Measurements from ENCODE around the gene NR3C2. TPM values are rescaled to one million over a fixed set of nuclear protein-coding genes. Genes with fewer than 3 reads are reported as not detected.
A peak's percentile ranks its signal among the peaks of the same experiment; 100 is the strongest.

Gene NR3C2
- total RNA-seq, result under 1 TPM; 0.44 to 0.82 TPM
- 0.25 TPM for polyA plus RNA-seq (2013, experiment 1 of 2)
- 0.21 TPM for polyA plus RNA-seq (2013, experiment 2 of 2)
- long read RNA-seq, experiment 1, result 0 reads
- long read RNA-seq, experiment 2, partial matches to known transcripts, result 0 of 2 reads
- long read RNA-seq, experiment 2, other reads (novel, unspliced or antisense), result 2 of 2 reads
- long read RNA-seq, experiment 3, partial matches to known transcripts, result 0 of 4 reads
- long read RNA-seq, experiment 3, other reads (novel, unspliced or antisense), result 4 of 4 reads
- long read RNA-seq, experiment 4, result 0 reads

- no peaks in the 10 kb centered on the region for H3K36me3 ChIP-seq (ENCODE audit: control insufficient read depth, insufficient read depth, low read length)
- Mint-ChIP-seq H3K27me3 (ENCODE audit: insufficient read depth) (peaks cover 70% of the 10 kb centered on the region), H3K4me3 (peak within 1 kb of the TSS; percentile 77), H3K9me3 (no peaks in the 10 kb centered on the region), H3K36me3 (ENCODE audit: low read depth) (no peaks in the 10 kb centered on the region), H3K27ac (peak within 1 kb of the TSS; percentile 66), H3K4me1 (peaks cover 10% of the 10 kb centered on the region)
- H3K9ac ChIP-seq (ENCODE audit: extremely low read depth, low read length, poor library complexity, severe bottlenecking), result peak within 1 kb of the TSS; percentile 50
- TF ChIP-seq CTCF (conservative IDR thresholded peaks at IDR 0.05), result peak; percentile 26
- H3K27ac ChIP-seq (ENCODE audit: low read depth, low read length), result no peak within 1 kb of the TSS
- H3K4me1 ChIP-seq (ENCODE audit: control insufficient read depth, insufficient read depth, low read length), result no peaks in the 10 kb centered on the region
- no peaks in the 10 kb centered on the region for H3K9me3 ChIP-seq (ENCODE audit: control insufficient read depth, low read length)
- WGBS, 2 experiments (ENCODE audit: insufficient coverage in 1 of 2, insufficient read length in 1 of 2), result 0% methylated on average over 11 to 65 of the region's 65 CpGs
- H3K4me3 ChIP-seq (ENCODE audit: low read length), result peak within 1 kb of the TSS; percentile 88
- H3K27me3 ChIP-seq (ENCODE audit: control insufficient read depth, insufficient read depth, low read length, poor library complexity, severe bottlenecking), result peaks cover 68% of the 10 kb centered on the region
- peak; percentile 99 for DNase-seq
These were observed at the start of gene NR3C2 for GRCh38 chr4:148441986-148442831. NR3C2 (minus strand) TSS chr4:148442414.

GRCh38 chr4:148487181-148487580, 45.0 kb upstream of the NR3C2 start:
- Histone ChIP-seq H3K4me3 (ENCODE audit: low read length) (no peak overlapping the region), H3K27ac (ENCODE audit: low read depth, low read length) (no peak overlapping the region), H3K36me3 (ENCODE audit: control insufficient read depth, insufficient read depth, low read length) (no peaks in the 10 kb centered on the region), H3K4me1 (ENCODE audit: control insufficient read depth, insufficient read depth, low read length) (no peaks in the 10 kb centered on the region), H3K27me3 (ENCODE audit: control insufficient read depth, insufficient read depth, low read length, poor library complexity, severe bottlenecking) (no peaks in the 10 kb centered on the region), H3K9me3 (ENCODE audit: control insufficient read depth, low read length) (no peaks in the 10 kb centered on the region), H3K9ac (ENCODE audit: extremely low read depth, low read length, poor library complexity, severe bottlenecking) (no peak overlapping the region)
- no peak for TF ChIP-seq CTCF (conservative IDR thresholded peaks at IDR 0.05)
- Mint-ChIP-seq H3K36me3 (ENCODE audit: low read depth) (no peaks in the 10 kb centered on the region), H3K9me3 (no peaks in the 10 kb centered on the region), H3K4me1 (no peaks in the 10 kb centered on the region), H3K27me3 (ENCODE audit: insufficient read depth) (no peaks in the 10 kb centered on the region), H3K27ac (no peak overlapping the region), H3K4me3 (no peak overlapping the region)
- 41 to 50% methylated on average over 2 of the region's 2 CpGs for WGBS, 2 experiments (ENCODE audit: insufficient coverage in 1 of 2, insufficient read length in 1 of 2)
- DNase-seq, result no peak

GRCh38 chr4:148481636-148482035, 39.4 kb upstream of the NR3C2 start:
- TF ChIP-seq CTCF (conservative IDR thresholded peaks at IDR 0.05), result no peak
- no peaks in the 10 kb centered on the region for H3K4me1 ChIP-seq (ENCODE audit: control insufficient read depth, insufficient read depth, low read length)
- no peaks in the 10 kb centered on the region for H3K9me3 ChIP-seq (ENCODE audit: control insufficient read depth, low read length)
- no peaks in the 10 kb centered on the region for H3K27me3 Mint-ChIP-seq (ENCODE audit: insufficient read depth)
- no peak overlapping the region for H3K27ac Mint-ChIP-seq
- no peak overlapping the region for H3K9ac ChIP-seq (ENCODE audit: extremely low read depth, low read length, poor library complexity, severe bottlenecking)
- no peaks in the 10 kb centered on the region for H3K4me1 Mint-ChIP-seq
- no peaks in the 10 kb centered on the region for H3K27me3 ChIP-seq (ENCODE audit: control insufficient read depth, insufficient read depth, low read length, poor library complexity, severe bottlenecking)
- H3K36me3 Mint-ChIP-seq (ENCODE audit: low read depth), result no peaks in the 10 kb centered on the region
- no peaks in the 10 kb centered on the region for H3K36me3 ChIP-seq (ENCODE audit: control insufficient read depth, insufficient read depth, low read length)
- 85 to 88% methylated on average over 3 of the region's 3 CpGs for WGBS, 2 experiments (ENCODE audit: insufficient coverage in 1 of 2, insufficient read length in 1 of 2)
- no peaks in the 10 kb centered on the region for H3K9me3 Mint-ChIP-seq
- H3K4me3 Mint-ChIP-seq, result no peak overlapping the region
- no peak overlapping the region for H3K27ac ChIP-seq (ENCODE audit: low read depth, low read length)
- DNase-seq, result no peak
- H3K4me3 ChIP-seq (ENCODE audit: low read length), result no peak overlapping the region
